Aorta (tissue), 5 donors: ENCODE data around the gene CALHM6. TPM values are rescaled to one million over a fixed set of nuclear protein-coding genes. Genes with fewer than 3 reads are reported as not detected.

Source experiments
- ATAC-seq: fragments of 200-7000 bp; cut with Tn5 transposase; one replicate; pipeline ENCODE4 v1.9.1; 2022; ENCODE audit warnings: moderate library complexity; ENCODE audit not compliant: low FRiP score
- DNase-seq, 2 donors: peaks; one replicate each; pipeline ENCODE4 v3.0.0-alpha.2; 2020
- H3K27ac ChIP-seq, 2 donors: one replicate each; pipeline ENCODE4 v1.5.1; 2013; ENCODE audit warnings: low read length in 2 of 2, mild to moderate bottlenecking in 2 of 2, moderate library complexity in 2 of 2, control low read depth in 1 of 2, inconsistent platforms in 1 of 2, low read depth in 1 of 2
- H3K27me3 ChIP-seq, 2 donors: one replicate each; pipeline ENCODE4 v1.6.1; 2013; ENCODE audit warnings: control low read depth in 1 of 2, low read length in 1 of 2, mild to moderate bottlenecking in 1 of 2, moderate library complexity in 1 of 2; ENCODE audit not compliant: insufficient read depth in 2 of 2, control insufficient read depth in 1 of 2
- H3K36me3 ChIP-seq, 2 donors: one replicate each; pipeline ENCODE4 v1.6.1; 2013; ENCODE audit warnings: control low read depth in 1 of 2, low read length in 1 of 2, mild to moderate bottlenecking in 1 of 2; ENCODE audit not compliant: insufficient read depth in 2 of 2, control insufficient read depth in 1 of 2
- H3K4me1 ChIP-seq, 2 donors: one replicate each; pipeline ENCODE4 v1.6.1; 2013; ENCODE audit warnings: low read length in 2 of 2, control low read depth in 1 of 2, mild to moderate bottlenecking in 1 of 2, moderate library complexity in 1 of 2; ENCODE audit not compliant: insufficient read depth in 2 of 2, control insufficient read depth in 1 of 2
- H3K4me3 ChIP-seq, 2 donors: one replicate each; pipeline ENCODE4 v1.5.1; 2013; ENCODE audit warnings: low read length in 2 of 2, control low read depth in 1 of 2, mild to moderate bottlenecking in 1 of 2
- H3K9me3 ChIP-seq: one replicate; pipeline ENCODE4 v1.6.1; 2013; ENCODE audit warnings: mild to moderate bottlenecking, low read length; ENCODE audit not compliant: control insufficient read depth
- WGBS, 2 donors: extraction: QIAGEN DNeasy Blood & Tissue Kit; methylation state at CpG; one replicate each; pipeline ENCODE4 v1.1.7; 2013; 5-methylcytosine and 5-hydroxymethylcytosine counted together
- intact Hi-C, 2 donors: fragments of 100-400 bp; cut with DNase I; formaldehyde crosslinking; loops; one replicate each; pipeline versions ENCODE4 v1.14.2 to v1.15.0; 2022
- polyA plus RNA-seq, 2 donors: library from polyadenylated mRNA; stranded (reverse); fragments of 200-250 nt; gene quantifications; one replicate each; pipeline ENCODE4 v1.2.3, GENCODE V29; 2013
- total RNA-seq, 2 donors: library from RNA; stranded (reverse); fragmentation: NEBNext Ultra II Directional; extraction: Animal tissue kit (Norgen Biotek cat#: 25700); gene quantifications; one replicate each; pipeline ENCODE4 v1.2.1, GENCODE V29; 2021
- donor health status: healthy with polysubstance abuse.
- donor health status: Bipolar disorder and iron deficiency.
- donor health status: DM: no; HTN: no; CAD: no.
- donor health status: DM: no; HTN: no; CAD: no.
- donor health status: DM: yes; HTN: yes; CAD: no.

CALHM6 gene
- total and polyA plus RNA-seq, 4 donors = 0.82 to 18.7 (median 3.8) TPM

DNA sequence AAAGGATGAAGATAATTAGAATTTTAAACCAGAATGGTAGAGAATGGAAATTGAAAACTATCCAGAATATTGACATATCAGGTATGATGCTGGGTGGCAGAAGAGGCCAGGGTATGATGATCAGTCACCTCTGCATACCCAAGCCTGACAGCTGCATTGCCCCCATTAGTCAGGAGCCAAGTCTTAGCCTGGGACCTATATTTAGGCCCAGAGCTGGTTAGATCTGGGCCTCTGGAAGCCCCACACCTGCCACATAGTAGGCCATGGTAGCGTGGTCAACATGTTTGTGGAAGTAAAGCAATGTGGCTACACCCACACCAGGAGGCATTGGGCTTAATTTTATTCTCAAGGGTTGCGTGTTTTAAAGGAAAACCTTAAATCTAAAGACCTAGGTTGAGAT is 32.1 kb upstream of the CALHM6 start:
- intact Hi-C loops = no loop called here
- H3K36me3 ChIP-seq = peaks cover 0 to 4% of the 10 kb centered on the region in 2 donors
- H3K27ac ChIP-seq = no peak overlapping the region
- 98 to 99% methylated on average over 2 of the region's 2 CpGs for WGBS, 2 donors
- H3K4me1 ChIP-seq = no peaks in the 10 kb centered on the region
- DNase-seq = no peak
- no peaks in the 10 kb centered on the region for H3K9me3 ChIP-seq
- H3K27me3 ChIP-seq = no peaks in the 10 kb centered on the region
- H3K4me3 ChIP-seq = no peak overlapping the region
- no peak for ATAC-seq

GRCh38 chr6:116430860-116431259 is 30.3 kb upstream of the CALHM6 start:
- intact Hi-C loops = no loop called here
- H3K4me3 ChIP-seq = no peak overlapping the region
- H3K9me3 ChIP-seq = no peaks in the 10 kb centered on the region
- no peaks in the 10 kb centered on the region for H3K27me3 ChIP-seq
- DNase-seq = no peak
- WGBS, 2 donors = 85 to 88% methylated on average over 4 of the region's 4 CpGs
- H3K4me1 ChIP-seq = no peaks in the 10 kb centered on the region
- peaks cover 5 to 6% of the 10 kb centered on the region in 2 donors for H3K36me3 ChIP-seq
- H3K27ac ChIP-seq = no peak overlapping the region
- ATAC-seq = no peak

DNA sequence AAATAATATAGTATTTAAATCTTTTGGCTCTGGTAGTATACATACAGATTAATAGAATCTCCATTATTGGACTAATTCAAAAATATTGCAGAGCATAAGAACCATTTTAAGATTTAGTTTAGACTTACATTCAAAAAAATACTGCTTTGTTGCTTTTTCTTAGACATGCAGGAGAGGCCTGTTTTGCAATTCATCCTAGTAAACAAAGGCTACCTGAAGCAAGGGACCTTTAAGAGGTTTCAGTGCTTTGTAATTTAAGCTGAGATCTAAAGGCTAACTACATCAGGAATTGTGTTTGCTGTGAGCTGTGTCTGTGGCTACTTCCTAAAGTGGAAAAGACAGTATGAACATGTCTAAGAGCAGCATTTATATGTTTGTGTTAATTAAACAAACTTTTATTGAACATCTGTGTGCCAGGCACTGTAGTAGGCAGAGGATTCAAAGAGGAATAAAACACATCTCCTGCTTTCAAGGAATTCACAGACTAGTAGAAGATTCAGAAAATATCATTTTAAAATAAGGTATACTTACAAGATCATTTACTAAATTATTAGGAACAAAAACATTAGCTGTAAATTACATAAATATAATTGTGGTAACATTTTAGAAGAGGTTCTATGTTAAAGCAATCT is 29.1 kb upstream of the CALHM6 start:
- no peaks in the 10 kb centered on the region for H3K4me1 ChIP-seq
- H3K27ac ChIP-seq = no peak overlapping the region
- H3K27me3 ChIP-seq = no peaks in the 10 kb centered on the region
- peaks cover 4 to 5% of the 10 kb centered on the region in 2 donors for H3K36me3 ChIP-seq
- no peaks in the 10 kb centered on the region for H3K9me3 ChIP-seq
- no peak overlapping the region for H3K4me3 ChIP-seq
- ATAC-seq (no peak), DNase-seq (no peak)
- intact Hi-C loops = no loop called here

DNA sequence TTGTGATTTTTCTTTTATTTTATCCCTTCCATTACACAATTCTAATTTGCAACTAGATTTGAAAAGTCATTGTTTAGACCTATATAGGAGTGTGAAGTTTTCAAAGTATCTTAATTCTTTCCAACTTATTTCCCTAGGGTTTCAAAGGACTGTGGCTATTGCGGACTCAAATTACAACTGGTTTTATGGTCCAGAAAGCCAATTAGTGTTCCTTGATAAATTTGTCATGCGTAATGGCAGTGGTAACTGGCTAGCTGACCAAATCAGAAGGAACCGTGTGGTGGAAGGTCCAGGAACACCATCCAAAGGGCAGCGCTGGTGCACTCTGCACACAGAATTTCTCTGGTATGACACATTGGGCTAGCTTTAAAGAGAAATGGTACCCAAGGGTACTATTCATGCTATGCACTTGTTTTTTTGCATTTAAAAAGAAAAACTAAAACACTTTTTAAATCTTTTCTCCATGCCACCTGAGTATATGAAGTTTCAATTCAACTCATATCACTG is 27.9 kb upstream of the CALHM6 start:
- intact Hi-C loops = no loop called here
- Histone ChIP-seq H3K27me3 (no peaks in the 10 kb centered on the region), H3K36me3 (peaks cover 4 to 5% of the 10 kb centered on the region in 2 donors), H3K27ac (no peak overlapping the region), H3K4me3 (no peak overlapping the region), H3K9me3 (no peaks in the 10 kb centered on the region), H3K4me1 (no peaks in the 10 kb centered on the region)
- WGBS, 2 donors = 85 to 91% methylated on average over 4 of the region's 4 CpGs
- DNase-seq (no peak), ATAC-seq (no peak)

DNA sequence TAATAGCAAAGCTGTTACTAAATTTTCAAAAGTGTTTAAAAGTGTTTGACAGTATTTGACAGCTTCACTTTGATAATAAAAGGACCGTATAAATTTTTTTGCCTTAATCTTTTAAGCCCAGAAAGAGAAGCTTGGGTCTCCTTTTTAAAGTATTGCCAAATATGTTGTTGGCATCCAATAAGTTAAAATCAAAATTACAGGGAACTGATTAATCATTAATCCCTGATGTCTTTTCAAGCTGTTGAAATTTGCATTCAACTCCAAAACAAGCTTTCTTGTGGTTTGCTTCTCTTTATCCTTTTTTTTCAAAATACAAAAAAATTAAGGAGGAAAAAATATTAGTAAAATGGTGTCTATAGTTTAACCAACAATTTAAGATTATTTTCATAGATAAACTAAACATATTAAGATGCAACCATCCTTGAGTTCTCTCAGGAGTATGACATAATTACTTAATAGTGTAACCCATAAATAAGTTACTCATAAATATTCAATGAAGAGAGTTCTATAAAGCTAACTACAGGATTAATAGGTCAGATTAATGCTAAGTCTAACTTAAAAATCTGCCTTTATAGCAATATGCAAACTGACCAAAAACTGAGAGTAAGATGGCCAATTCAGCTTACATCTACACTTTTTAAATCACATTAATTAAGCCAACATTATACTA is 27.0 kb upstream of the CALHM6 start:
- Histone ChIP-seq H3K27me3 (no peaks in the 10 kb centered on the region), H3K4me3 (no peak overlapping the region), H3K4me1 (peaks cover 0 to 1% of the 10 kb centered on the region in 2 donors), H3K36me3 (peaks cover 2 to 5% of the 10 kb centered on the region in 2 donors), H3K9me3 (no peaks in the 10 kb centered on the region), H3K27ac (no peak overlapping the region)
- DNase-seq (no peak), ATAC-seq (no peak)
- WGBS, 2 donors = 91 to 93% methylated on average over 1 of the region's 1 CpG
- intact Hi-C loops = no loop called here

DNA sequence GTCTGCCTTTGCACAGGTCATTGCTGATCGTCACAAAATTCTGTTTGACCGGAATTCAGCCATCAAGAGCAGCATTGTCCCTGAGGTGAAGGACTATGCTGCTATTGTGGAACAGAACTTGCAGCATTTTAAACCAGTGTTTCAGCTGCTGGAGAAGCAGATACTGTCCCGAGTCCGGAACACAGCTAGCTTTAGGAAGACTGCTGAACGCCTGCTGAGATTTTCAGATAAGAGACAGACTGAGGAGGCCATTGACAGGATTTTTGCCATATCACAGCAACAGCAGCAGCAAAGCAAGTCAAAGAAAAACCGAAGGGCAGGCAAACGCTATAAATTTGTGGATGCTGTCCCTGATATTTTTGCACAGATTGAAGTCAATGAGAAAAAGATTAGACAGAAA is 24.6 kb upstream of the CALHM6 start:
- Histone ChIP-seq H3K4me1 (peaks cover 0 to 1% of the 10 kb centered on the region in 2 donors), H3K27ac (no peak overlapping the region), H3K36me3 (peaks cover 2 to 5% of the 10 kb centered on the region in 2 donors), H3K9me3 (no peaks in the 10 kb centered on the region), H3K4me3 (no peak overlapping the region), H3K27me3 (no peaks in the 10 kb centered on the region)
- WGBS, 2 donors = 92% methylated on average over 7 of the region's 7 CpGs
- ATAC-seq (no peak), DNase-seq (no peak)
- intact Hi-C loops = no loop called here

- Histone ChIP-seq H3K36me3 (peaks cover 2 to 5% of the 10 kb centered on the region in 2 donors), H3K4me3 (no peak overlapping the region), H3K9me3 (no peaks in the 10 kb centered on the region), H3K27me3 (no peaks in the 10 kb centered on the region), H3K27ac (no peak overlapping the region), H3K4me1 (peaks cover 0 to 1% of the 10 kb centered on the region in 2 donors)
- DNase-seq (no peak), ATAC-seq (no peak)
- intact Hi-C loops = no loop called here
Measured at GRCh38 chr6:116437656-116438055, 23.5 kb upstream of the CALHM6 start.

DNA sequence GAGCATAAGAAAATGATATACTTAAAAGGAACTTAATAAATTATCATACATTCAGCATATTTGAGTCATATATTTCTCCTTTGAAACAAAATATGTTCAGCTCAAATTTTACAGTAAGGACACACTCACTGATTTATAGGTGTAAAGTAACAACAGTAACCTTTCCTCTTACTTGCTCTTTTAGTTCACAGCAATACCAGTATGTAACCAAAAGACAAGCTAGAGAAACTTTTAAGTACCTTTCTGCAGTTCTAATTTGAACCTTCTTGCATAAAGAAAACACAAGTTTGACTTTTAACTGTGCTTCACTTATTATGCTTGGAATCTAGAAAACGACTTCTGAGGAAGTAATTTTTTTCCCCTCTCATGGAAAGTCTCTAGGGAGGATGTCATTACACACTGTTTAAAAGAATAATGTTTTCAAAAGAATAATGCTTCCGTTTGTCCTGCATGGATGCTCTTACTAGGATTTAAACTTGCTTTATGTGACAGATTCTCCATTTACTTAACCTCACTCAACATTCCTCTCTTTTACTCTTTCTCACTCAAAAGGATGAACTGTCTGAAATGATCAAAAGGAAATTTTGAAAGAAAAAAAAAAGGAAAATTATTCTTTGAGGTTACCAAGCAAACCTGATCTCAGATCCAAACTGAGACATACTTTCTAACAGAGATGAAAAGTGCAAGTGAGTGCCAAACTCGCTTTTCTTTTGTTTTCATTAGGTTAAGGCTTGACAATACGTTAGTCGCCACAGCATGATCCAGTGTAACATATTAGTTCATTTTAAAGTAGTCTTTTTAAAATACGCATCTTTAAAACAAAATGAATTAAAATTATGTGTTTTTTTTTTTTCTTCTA is 22.4 kb upstream of the CALHM6 start:
- H3K9me3 ChIP-seq = no peaks in the 10 kb centered on the region

More for the DNA sequence above, 22.4 kb upstream of the CALHM6 start:
- Histone ChIP-seq H3K27ac (no peak overlapping the region), H3K4me1 (peaks cover 1 to 4% of the 10 kb centered on the region in 2 donors), H3K4me3 (no peak overlapping the region), H3K27me3 (no peaks in the 10 kb centered on the region), H3K36me3 (peaks cover 2 to 5% of the 10 kb centered on the region in 2 donors)
- ATAC-seq (no peak), DNase-seq (no peak)
- intact Hi-C loops = no loop called here
- WGBS, 2 donors = 58 to 59% methylated on average over 6 of the region's 6 CpGs
